HepG2 (cell line): ENCODE results near the gene SPEM2.

ENCODE experiments used
- CEBPB ChIP-seq: IDR thresholded peaks from 2 replicates; pipeline ENCODE4 v1.6.1; 2011; ENCODE audit warnings: low read depth, low read length, improper control_type of control experiment, borderline replicate concordance
- CENPBD1 ChIP-seq: sonication (generic); formaldehyde crosslinking; IDR thresholded peaks from 2 replicates; pipeline ENCODE4 v1.8.0; 2022; ENCODE audit warnings: missing genetic modification reagents, low read depth, mild to moderate bottlenecking, borderline replicate concordance
- CHD2 ChIP-seq: IDR thresholded peaks from 2 replicates; pipeline ENCODE4 v1.6.1; 2011; ENCODE audit warnings: low read depth, low read length, improper control_type of control experiment
- EZH2 ChIP-seq: conservative IDR thresholded peaks from 2 replicates; pipeline ENCODE4 v1.6.1; 2012; ENCODE audit warnings: mild to moderate bottlenecking, low read depth, low read length, moderate library complexity
- FOXJ3 ChIP-seq: sonication (generic); formaldehyde crosslinking; IDR thresholded peaks from 2 replicates; pipeline ENCODE4 v1.4.0; 2020; ENCODE audit warnings: missing genetic modification reagents, mild to moderate bottlenecking, borderline replicate concordance
- GTF2F1 ChIP-seq: fragments of 150-350 bp; IDR thresholded peaks from 2 replicates; pipeline ENCODE4 v1.6.1; 2014; ENCODE audit warnings: low read length
- MXD3 ChIP-seq: IDR thresholded peaks from 2 replicates; pipeline ENCODE4 v1.6.1; 2016; ENCODE audit warnings: mild to moderate bottlenecking, missing biosample characterization, missing genetic modification reagents
- SALL2 ChIP-seq: sonication (generic); formaldehyde crosslinking; IDR thresholded peaks from 2 replicates; pipeline ENCODE4 v1.8.1; 2023; ENCODE audit warnings: mild to moderate bottlenecking, missing genetic modification reagents, inconsistent platforms
- SP1 ChIP-seq, 2 experiments: fragments of 450-650 bp in 1 of 2; sonication (generic) in 1 of 2; formaldehyde crosslinking in 1 of 2; IDR thresholded peaks; 2 replicates each; pipeline versions ENCODE4 v1.4.0 to v1.6.1; 2016 to 2020; ENCODE audit warnings: missing genetic modification reagents in 1 of 2
- SP5 ChIP-seq: IDR thresholded peaks from 2 replicates; pipeline ENCODE4 v1.6.1; 2016; ENCODE audit warnings: low read depth, borderline replicate concordance
- STAT5B ChIP-seq: sonication (generic); formaldehyde crosslinking; IDR thresholded peaks from 2 replicates; pipeline ENCODE4 v1.4.0; 2020; ENCODE audit warnings: missing genetic modification reagents
- TARDBP ChIP-seq: sonication (generic); formaldehyde crosslinking; IDR thresholded peaks from 2 replicates; pipeline ENCODE4 v1.8.0; 2022; ENCODE audit warnings: mild to moderate bottlenecking, missing genetic modification reagents
- ZFP62 ChIP-seq: sonication (generic); formaldehyde crosslinking; IDR thresholded peaks from 2 replicates; pipeline ENCODE4 v1.4.0; 2020; ENCODE audit warnings: missing genetic modification reagents
- ZKSCAN8 ChIP-seq: IDR thresholded peaks from 2 replicates; pipeline ENCODE4 v1.6.1; 2016; ENCODE audit warnings: borderline replicate concordance, missing genetic modification reagents, missing compliant biosample characterization

- TF ChIP-seq FOXJ3 (CRISPR knock-in tag) (no peak), MXD3 (CRISPR knock-in tag) (no peak), CEBPB (no peak), SALL2 (CRISPR knock-in tag) (no peak), ZFP62 (no peak), ZKSCAN8 (no peak), EZH2 (no peak), TARDBP (CRISPR knock-in tag) (no peak), CHD2 (no peak), SP1 (IDR thresholded peaks at IDR 0.05) (no peak), SP1 (CRISPR knock-in tag; IDR thresholded peaks at IDR 0.05) (no peak), SP5 (CRISPR knock-in tag) (no peak), STAT5B (CRISPR knock-in tag) (no peak), GTF2F1 (no peak), CENPBD1 (CRISPR knock-in tag) (no peak)
Measured at GRCh38 chr17:7476951-7477350, 51.5 kb downstream of the SPEM2 start.
